HFFc6 (cell line): ENCODE data around the gene TPD52L2. TPM values are rescaled to one million over a fixed set of nuclear protein-coding genes. Genes with fewer than 3 reads are reported as not detected.

ENCODE experiments used
- DNase-seq: peaks from one replicate; pipeline ENCODE4 v3.0.0-alpha.2; 2018
- H3K27ac Mint-ChIP-seq: 2 replicates; pipeline ENCODE4 v1.8.0; 2020; ENCODE audit warnings: mild to moderate bottlenecking, mixed read lengths
- H3K27me3 Mint-ChIP-seq: 2 replicates; pipeline ENCODE4 v1.8.0; 2021; ENCODE audit warnings: mild to moderate bottlenecking, moderate library complexity, mixed read lengths; ENCODE audit not compliant: insufficient read depth
- H3K36me3 Mint-ChIP-seq: 2 replicates; pipeline ENCODE4 v1.8.0; 2021; ENCODE audit warnings: low read depth, mixed read lengths
- H3K4me1 Mint-ChIP-seq: 2 replicates; pipeline ENCODE4 v1.8.0; 2020; ENCODE audit warnings: low read depth, mixed read lengths
- H3K4me3 Mint-ChIP-seq: 2 replicates; pipeline ENCODE4 v1.8.0; 2020; ENCODE audit warnings: mild to moderate bottlenecking, moderate library complexity, mixed read lengths
- H3K9me3 Mint-ChIP-seq: 2 replicates; pipeline ENCODE4 v1.8.0; 2020; ENCODE audit warnings: mild to moderate bottlenecking, mixed read lengths
- total RNA-seq, 6 experiments: library from RNA; stranded (reverse); fragmentation: NEBNext Ultra II Directional; extraction: Animal tissue kit (Norgen Biotek cat#: 25700); gene quantifications; 2 replicates in 1 of 6; 3 replicates in 5 of 6; pipeline ENCODE4 v1.2.3, GENCODE V29; 2021
- TF ChIP-seq, protein P1 (sequence below): fragments of 200-600 bp; sonication (generic); IDR thresholded peaks from 2 replicates; pipeline ENCODE4 v1.5.0; 2021; ENCODE audit warnings: antibody characterized with exemption, mild to moderate bottlenecking

The TPD52L2 gene
- total RNA-seq, 6 experiments from 2014 or later, result 161 to 196 (median 169) TPM

DNA sequence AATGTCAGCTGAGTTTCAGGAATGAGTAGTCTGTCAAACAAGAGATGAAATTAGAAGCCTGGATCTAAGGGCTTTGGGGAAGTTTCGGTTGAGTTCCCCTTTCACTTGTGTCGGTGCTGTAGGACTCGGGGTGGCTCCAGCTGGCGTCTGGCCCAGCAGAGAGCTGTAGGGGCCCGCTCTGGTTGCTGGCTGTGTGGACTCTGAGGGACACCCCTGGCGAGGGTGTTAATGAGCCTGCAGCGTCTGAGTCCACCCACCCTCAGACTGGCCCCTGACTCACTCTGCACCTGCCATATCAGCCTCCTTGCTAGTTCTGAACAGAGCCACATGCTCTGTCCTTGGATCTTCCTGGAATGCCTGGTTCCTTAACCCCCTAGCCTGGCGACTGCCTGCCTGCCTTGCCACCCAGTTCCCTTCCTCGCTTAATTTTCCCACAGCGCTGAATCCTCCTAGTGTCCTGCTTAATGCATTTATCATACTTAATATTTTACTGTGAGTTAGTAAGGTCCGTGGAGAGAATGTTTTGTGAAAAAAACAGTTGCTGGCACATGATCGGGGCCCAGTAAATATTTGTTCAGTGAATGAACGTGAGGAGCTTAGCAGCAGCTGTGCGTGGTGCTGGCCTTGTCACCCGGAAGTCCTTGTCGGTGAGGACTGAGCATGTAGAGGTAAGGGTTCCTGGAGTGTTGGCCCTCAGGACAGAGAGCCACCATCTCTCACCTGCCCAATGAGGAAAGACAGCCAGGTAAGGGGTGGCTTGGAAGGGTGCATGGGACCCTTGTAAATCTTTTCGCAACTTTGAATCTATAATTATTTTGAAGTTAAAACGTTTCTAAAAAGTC lies 31.4 kb downstream of the TPD52L2 start:
- H3K9me3 Mint-ChIP-seq, result no peaks in the 10 kb centered on the region
- TF ChIP-seq, protein P1, sequence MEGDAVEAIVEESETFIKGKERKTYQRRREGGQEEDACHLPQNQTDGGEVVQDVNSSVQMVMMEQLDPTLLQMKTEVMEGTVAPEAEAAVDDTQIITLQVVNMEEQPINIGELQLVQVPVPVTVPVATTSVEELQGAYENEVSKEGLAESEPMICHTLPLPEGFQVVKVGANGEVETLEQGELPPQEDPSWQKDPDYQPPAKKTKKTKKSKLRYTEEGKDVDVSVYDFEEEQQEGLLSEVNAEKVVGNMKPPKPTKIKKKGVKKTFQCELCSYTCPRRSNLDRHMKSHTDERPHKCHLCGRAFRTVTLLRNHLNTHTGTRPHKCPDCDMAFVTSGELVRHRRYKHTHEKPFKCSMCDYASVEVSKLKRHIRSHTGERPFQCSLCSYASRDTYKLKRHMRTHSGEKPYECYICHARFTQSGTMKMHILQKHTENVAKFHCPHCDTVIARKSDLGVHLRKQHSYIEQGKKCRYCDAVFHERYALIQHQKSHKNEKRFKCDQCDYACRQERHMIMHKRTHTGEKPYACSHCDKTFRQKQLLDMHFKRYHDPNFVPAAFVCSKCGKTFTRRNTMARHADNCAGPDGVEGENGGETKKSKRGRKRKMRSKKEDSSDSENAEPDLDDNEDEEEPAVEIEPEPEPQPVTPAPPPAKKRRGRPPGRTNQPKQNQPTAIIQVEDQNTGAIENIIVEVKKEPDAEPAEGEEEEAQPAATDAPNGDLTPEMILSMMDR, result no peak
- peaks cover 12% of the 10 kb centered on the region for H3K27me3 Mint-ChIP-seq
- H3K4me3 Mint-ChIP-seq, result peak overlapping the region; percentile 97
- DNase-seq, result peak; percentile 30
- H3K4me1 Mint-ChIP-seq, result peaks cover 44% of the 10 kb centered on the region
- H3K36me3 Mint-ChIP-seq, result peaks cover 14% of the 10 kb centered on the region
- H3K27ac Mint-ChIP-seq, result peak overlapping the region; percentile 98

DNA sequence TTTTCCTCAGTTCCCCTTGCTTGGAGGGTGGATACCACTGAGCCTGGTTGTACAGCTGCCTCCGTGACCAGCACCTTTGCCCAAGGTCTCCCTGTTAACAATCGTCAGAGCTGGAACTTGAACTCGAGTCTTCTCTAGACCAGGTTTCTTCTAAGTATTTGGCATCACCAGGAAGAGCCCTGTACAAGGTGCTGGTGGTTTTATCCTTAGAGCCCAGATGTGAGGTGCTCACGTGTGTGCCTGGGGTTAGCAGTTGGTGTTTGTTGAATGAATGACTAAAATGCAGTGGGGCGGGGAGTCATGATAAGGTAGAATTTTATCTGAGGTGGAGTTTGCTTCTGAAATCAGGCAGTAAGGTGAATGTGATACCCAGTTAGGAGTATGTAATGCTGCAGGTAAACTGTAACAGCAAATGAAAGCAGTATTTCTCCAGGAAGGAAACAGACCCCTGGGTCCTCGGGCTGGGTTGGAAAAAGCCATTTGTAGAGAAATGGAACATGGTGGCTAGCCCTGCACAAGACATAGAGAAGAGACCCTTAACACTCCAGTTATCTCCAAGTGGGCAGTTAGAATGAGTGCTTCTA lies 33.0 kb downstream of the TPD52L2 start:
- Mint-ChIP-seq H3K9me3 (no peaks in the 10 kb centered on the region), H3K4me1 (peaks cover 49% of the 10 kb centered on the region), H3K4me3 (peak overlapping the region; percentile 97; the same call in 1 of the 2 replicates), H3K36me3 (peaks cover 14% of the 10 kb centered on the region), H3K27me3 (peaks cover 12% of the 10 kb centered on the region), H3K27ac (peak overlapping the region; percentile 45; the same call in 1 of the 2 replicates)
- DNase-seq, result no peak
- TF ChIP-seq, protein P1, result no peak

DNA sequence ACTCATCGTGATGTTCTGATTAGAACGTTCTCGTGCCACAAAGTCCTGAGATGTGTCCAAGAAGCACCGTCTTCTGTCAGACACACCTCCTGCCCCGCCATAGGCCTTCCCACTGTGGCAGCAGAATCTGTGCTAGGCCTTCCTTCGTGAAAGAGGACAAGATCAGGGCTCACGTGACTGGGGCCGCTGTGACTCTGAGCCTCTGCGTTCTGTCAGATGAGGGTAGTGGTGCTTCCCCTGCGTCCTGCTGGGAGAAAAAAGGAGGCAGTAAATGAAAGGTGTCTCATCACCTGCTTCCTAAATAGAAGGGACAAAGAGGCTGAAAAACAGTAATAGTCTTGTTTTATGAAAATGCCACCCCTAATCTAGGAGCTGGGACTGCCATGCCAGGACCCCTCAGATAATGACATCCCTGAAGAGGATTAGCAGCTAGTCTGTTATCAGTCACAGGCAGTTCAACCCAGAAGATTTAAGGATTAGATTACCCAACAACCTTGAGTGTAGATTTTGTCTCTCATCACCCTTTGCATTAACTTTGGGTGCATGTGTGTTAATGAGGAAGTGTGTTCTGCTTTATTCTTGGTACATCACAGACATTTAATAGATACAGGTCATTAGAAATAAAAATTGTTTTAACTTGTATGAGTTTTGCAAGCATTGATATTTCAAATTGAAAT lies 34.0 kb downstream of the TPD52L2 start:
- TF ChIP-seq, protein P1, result no peak
- Mint-ChIP-seq H3K4me1 (peaks cover 46% of the 10 kb centered on the region), H3K4me3 (no peak overlapping the region), H3K36me3 (peaks cover 14% of the 10 kb centered on the region), H3K27ac (no peak overlapping the region; the same call in 1 of the 2 replicates), H3K27me3 (peaks cover 11% of the 10 kb centered on the region), H3K9me3 (no peaks in the 10 kb centered on the region)
- DNase-seq, result no peak

DNA sequence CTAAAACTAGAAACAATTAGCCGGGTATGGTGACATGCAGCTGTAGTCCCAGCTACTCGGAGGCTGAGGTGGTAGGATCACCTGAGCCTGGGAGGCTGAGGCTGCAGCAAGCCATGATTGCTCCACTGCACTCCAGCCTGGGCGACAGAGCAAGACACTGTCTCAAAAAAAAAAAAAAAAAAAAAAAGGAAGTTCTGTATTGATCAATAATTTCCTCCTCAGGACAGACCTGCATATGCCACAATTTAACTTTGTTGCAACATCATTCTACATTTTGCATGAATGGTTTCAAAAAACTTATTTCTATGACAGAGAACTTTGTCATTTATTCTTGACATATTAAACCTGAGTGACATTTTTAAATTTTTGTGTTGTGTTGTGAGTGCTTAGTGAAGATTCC lies 35.3 kb downstream of the TPD52L2 start:
- TF ChIP-seq, protein P1, result no peak
- H3K9me3 Mint-ChIP-seq, result no peaks in the 10 kb centered on the region
- peaks cover 8% of the 10 kb centered on the region for H3K27me3 Mint-ChIP-seq
- H3K27ac Mint-ChIP-seq, result no peak overlapping the region
- peaks cover 41% of the 10 kb centered on the region for H3K4me1 Mint-ChIP-seq
- no peak overlapping the region for H3K4me3 Mint-ChIP-seq
- DNase-seq, result no peak
- peaks cover 14% of the 10 kb centered on the region for H3K36me3 Mint-ChIP-seq

DNA sequence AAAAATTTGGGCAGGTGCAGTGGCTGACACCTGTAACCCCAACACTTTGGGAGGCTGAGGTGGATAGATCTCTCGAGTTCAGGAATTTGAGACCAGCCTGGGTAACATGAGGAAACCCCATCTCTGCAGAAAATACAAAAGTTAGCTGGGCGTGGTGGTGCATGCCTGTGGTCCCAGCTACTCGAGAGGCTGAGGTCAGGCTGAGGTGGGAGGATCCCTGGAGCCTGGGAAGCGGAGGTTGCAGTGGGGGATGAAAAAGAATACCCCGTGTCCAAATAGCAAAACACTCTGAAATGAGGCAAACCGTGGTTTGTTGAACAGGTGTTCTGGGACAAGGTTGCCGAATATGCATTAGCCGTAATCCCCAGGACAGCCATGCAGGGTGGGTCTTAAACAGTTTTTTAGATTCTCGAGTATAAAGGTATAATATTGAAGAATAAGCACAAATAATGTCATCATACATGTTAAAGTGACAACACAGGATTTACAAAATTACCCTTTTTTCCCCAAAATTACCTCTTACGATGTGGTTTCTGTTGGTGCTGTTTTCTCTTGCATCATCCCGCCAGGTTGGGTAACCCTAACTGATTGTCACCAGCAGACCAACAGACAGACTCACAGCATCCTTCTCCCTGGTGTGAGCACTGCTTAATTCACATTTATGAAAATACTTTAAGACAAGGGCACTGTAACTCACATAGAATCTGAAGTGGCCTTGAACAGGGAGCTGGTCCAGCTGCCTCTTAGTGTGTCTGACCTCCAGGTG lies 38.9 kb downstream of the TPD52L2 start:
- Mint-ChIP-seq H3K4me1 (peaks cover 20% of the 10 kb centered on the region; the same call in 1 of the 2 replicates), H3K36me3 (no peaks in the 10 kb centered on the region; the same call in 1 of the 2 replicates), H3K27ac (no peak overlapping the region; the same call in 1 of the 2 replicates), H3K9me3 (no peaks in the 10 kb centered on the region), H3K27me3 (no peaks in the 10 kb centered on the region; the same call in 1 of the 2 replicates), H3K4me3 (no peak overlapping the region)
- DNase-seq, result no peak
- TF ChIP-seq, protein P1, result no peak
